Renal cortex interstitium (tissue), 11 donors: ENCODE measurements around the gene SORCS2. TPM values are rescaled to one million over a fixed set of nuclear protein-coding genes. Genes with fewer than 3 reads are reported as not detected.

Source experiments
- DNase-seq, 11 donors: peaks; one replicate each; pipeline ENCODE4 v3.0.0-alpha.2; 2013; ENCODE audit warnings: low read depth in 9 of 11, low spot score in 4 of 11; ENCODE audit errors: extremely low read depth in 1 of 11
- polyA plus RNA-seq, 3 donors: library from polyadenylated mRNA; unstranded; fragments of 120-200 nt; gene quantifications; one replicate each; pipeline ENCODE4 v1.2.1, GENCODE V29; 2013; ENCODE audit not compliant: insufficient read length in 3 of 3

SORCS2 gene
- polyA plus RNA-seq, 3 donors = 8.3 to 13.3 (median 9.9) TPM

- no peak for DNase-seq
These were observed 452.8 kb downstream of the SORCS2 start for GRCh38 chr4:7645158-7645557.

DNA sequence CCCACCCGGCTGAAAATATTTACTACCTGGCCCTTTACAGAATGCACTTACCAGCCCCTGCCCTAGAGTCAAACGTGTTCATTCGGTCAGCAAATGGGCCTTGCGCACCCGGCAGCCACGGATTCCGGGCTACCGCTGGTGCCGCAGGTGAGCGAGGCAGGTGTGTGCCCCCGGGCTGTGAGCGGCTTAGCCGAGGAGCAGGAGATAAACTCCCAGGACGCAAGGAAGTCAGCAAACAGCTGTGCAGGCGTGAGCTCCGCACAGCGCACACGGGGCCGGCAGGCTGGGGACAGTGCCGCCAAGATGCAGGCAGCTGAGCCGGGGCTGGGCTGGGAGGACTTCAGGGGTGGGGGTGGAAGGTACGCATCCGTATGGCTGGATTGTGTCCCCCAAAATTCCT, 453.6 kb downstream of the SORCS2 start:
- DNase-seq = no peak

DNA sequence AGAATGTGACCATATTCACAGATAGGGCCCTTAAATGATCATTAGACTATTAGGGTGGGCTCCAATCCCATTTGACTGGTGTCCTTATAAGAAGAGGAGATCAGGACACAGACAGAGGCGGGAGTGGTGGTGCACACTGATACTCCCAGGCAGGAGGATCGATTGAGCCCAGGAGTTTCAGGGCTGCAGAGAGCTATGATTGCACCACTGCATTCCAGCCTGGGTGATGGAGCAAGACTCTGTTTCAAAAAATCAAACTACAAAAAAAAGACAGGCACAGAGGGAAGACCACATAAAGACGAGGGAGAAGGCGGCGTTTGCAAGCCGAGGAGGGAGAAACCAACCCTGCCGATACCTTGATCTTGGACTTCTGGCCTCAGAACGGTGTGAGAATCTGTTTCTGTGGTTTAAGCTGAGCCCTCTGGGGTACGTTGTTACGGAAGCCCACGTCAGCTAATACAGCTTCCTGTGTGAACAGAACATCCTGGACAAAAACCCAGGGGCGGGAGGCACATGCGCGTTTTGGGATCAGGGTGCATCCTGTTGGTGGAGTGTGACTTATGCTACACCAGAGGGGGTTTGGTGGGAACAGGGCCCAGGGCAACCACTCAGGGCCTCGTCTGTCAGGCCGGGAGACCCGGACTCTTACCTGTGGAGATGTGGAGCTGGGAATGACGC, 454.2 kb downstream of the SORCS2 start:
- DNase-seq = no peak

DNA sequence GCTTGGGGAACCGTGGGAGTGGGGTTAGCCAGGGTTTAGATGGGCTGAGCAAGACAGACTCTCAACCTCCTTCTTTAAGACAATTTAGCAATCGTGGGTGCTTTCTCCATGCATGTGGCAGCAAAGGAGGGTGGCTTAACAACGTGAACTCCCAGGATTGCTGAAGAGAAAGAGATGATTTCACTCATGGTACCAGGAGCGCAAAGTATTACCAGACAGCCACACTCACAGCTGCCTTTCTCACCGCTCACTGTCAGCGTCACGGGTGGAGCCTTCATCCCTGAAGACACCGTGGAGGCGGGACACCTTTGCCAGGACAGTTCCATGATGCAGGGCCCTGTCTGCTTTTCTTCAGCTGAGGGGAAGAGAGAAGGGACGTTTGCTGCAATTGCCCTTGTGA, 454.8 kb downstream of the SORCS2 start:
- no peak for DNase-seq

- no peak for DNase-seq
These were observed 455.5 kb downstream of the SORCS2 start for GRCh38 chr4:7647600-7648543.

DNA sequence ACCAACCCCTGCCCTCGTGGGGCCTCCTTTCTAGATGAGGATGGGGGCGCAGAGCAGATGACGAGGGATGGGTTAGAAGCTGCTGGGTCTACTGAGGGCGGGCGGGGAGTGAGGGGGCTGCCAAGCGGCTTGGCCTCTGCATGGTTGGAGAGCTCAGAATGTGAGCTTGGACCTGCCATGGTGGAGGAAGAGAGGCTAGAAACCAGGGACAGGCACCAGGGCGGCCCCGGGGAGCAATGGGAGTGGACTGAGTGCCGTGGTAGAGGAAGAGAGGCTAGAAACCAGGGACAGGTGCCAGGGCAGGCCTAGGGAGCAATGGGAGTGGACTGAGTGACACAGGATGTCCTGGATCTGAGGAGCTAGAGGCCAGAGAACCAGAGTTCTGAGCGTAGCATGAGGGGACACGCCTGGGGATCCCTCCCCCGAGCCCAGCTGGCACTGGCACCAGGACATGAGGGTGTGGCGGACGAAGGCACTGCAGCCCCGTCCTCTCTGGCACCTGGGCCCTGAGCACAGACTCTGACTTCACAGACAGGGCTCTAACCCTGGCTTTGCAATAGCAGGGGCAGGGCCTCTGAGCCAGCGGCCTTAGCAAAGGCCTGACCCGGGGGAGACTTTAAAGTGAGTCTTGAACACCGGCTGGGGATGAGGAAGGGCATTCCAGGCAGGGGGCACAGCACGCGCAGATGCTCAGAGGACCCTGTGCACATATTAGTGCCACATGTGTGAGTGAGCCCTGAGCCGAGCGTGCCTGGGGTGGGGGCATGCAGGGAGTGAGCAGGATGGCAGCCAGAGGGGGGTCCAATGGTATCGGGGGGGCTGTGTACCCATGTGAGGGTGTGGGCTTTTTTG, 456.4 kb downstream of the SORCS2 start:
- DNase-seq = no peak

GRCh38 chr4:7649411-7649740, 457.0 kb downstream of the SORCS2 start:
- no peak for DNase-seq

DNA sequence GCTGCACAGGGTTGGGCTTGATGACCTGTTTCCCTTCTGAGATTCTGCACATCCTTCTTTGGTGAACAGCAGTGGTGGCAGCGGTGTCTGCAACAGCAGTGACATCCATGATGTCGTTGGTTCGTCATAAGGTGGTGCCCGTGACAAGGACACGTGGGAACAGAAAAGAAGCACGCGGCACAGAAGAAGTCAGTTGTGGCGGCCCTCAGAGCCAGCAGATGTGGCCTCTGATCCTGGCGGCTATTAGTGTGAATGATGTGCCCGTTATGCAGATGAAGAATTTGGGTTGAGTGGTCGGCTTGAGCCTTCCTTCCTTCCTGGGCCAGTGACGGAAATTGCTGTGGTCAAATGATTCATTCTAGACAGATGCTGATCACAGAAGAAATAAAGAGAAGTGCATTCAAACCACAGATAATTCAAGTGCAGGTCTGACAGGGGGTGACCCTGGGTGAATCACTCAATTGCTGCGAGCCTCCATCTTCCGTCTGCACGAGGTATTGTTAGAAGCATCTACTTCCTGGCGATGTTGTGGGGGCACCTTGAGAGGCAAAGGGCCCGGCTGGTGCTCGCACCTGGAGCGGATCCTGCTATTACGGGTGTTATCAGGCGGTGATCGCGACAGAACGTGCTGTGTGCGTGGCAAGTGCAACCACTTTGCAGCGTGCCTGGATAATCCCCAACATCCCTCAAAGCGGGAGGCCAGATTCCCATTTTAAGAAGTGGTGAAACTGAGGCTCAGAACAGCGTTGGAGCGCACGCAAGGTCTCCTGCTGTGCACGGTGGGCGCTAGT, 457.6 kb downstream of the SORCS2 start:
- DNase-seq = no peak

- no peak for DNase-seq
These were observed 458.5 kb downstream of the SORCS2 start for GRCh38 chr4:7650606-7651385.

DNA sequence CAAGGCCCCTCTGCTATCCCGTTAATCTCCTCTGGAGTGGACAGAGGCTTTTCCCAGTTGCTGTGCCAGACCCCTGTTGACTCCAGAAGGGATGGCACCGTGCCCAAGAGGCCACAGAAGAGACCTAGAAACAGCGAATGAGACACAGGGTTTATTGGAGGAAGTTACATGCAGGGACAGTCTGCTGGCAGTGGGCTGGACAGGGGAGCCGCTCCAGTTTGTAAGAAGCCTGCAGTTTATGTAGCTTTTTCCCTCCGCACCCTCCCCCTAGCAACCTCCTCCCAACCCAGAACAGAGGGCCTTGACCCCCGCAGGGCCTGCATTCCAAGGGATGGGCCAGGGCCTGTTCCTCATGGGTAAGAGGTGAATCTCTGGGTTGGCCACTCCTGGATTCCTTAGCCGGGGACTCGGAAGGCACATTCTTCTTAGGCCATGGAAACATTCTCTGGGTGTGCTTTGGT, 459.2 kb downstream of the SORCS2 start:
- no peak for DNase-seq

DNA sequence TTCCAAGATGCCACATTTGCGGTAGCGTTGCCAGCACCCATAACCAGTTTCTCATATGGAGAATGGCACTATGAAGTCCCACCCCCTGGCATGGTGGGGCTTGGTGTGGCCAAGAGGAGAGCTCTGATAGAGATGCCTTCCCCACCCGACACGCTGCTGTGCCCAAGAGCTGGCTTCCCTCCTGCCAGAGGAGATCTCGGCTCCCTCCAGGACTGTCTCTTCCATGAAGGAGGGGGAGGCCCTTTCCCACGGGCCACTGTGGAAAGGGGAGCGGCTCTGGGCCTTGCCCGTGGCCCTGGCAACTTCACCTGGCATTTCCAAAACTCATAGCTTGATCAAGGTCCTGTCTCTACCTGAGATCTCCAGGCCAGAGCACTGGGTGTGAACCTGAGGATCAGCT, 459.7 kb downstream of the SORCS2 start:
- no peak for DNase-seq

DNA sequence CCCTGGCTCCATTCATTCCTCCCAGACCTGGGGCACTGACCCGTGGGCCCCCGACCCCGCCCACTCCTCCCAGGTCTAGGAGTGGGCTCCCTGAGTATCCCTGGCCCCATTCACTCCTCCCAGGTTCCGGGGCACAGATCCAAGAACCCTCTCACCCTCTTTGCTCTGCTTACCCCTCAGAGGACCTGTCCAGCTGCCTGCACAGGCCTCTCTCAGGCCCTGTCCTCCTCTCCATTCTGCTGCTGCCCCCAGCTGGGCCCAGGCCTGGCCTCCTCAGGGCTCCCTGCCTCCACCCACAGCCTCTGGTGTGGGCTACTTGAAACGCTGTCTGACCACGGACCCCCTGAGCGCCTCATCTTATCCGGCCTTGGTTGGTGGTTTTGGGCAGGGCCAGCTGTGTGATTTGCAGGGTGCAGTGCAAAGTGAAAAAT, 460.1 kb downstream of the SORCS2 start:
- no peak for DNase-seq

DNA sequence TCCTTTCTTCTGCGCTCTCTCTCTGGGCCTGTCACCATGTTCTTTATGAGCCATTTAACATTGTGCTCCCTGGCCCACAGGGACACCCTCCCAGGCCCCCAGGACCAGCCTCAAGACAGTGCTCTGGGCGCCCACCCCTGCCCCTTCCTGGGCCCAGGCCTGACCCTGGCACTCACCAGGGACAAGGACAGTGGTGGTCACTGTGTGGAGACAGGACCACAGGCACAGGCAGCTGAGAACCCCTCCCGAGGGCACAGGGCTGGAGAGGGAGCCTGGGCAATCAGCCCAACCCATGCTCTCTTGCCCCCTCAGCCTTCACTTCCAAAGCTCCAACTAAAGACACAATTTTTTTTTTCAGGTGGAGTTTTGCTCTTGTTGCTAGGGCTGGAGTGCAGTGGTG, 460.6 kb downstream of the SORCS2 start:
- no peak for DNase-seq

GRCh38 chr4:7653510-7654369, 461.4 kb downstream of the SORCS2 start:
- DNase-seq = no peak

GRCh38 chr4:7654550-7655445, 462.5 kb downstream of the SORCS2 start:
- no peak for DNase-seq
